HepG2 (cell line): ENCODE results near the gene CST3. TPM values are rescaled to one million over a fixed set of nuclear protein-coding genes. Genes with fewer than 3 reads are reported as not detected.

Experiments
- PRDM10 ChIP-seq: sonication (generic); formaldehyde crosslinking; IDR thresholded peaks from 2 replicates; pipeline ENCODE4 v1.4.0; 2020; ENCODE audit warnings: low read depth, missing genetic modification reagents
- ZKSCAN1 ChIP-seq: fragments of 150-350 bp; IDR thresholded peaks from 2 replicates; pipeline ENCODE4 v1.6.1; 2014; ENCODE audit warnings: low read length
- polyA plus RNA-seq, 8 experiments: library from polyadenylated mRNA; depleted of rRNA in 3 of 8; stranded (reverse) in 7 of 8; unstranded in 1 of 8; fragments of >200 nt; fragmentation: Illumina TruSeq in 4 of 8; extraction: Trizol in 4 of 8; gene quantifications; 2 replicates each; pipeline versions ENCODE4 v1.2.1 to v1.2.3, GENCODE V29; 2011 to 2016; ENCODE audit warnings: low read depth in 4 of 8, missing spikeins in 1 of 8, mixed read lengths in 1 of 8; ENCODE audit not compliant: insufficient read depth in 1 of 8
- total RNA-seq, 5 experiments: library from RNA; depleted of rRNA; stranded (reverse); fragments of >200 nt; fragmentation: Illumina TruSeq; extraction: Trizol; gene quantifications; 2 replicates each; pipeline ENCODE4 v1.2.3, GENCODE V29; 2016; ENCODE audit warnings: low read depth in 1 of 5
- TF ChIP-seq, protein P1 (sequence below): sonication (generic); formaldehyde crosslinking; IDR thresholded peaks from 2 replicates; pipeline ENCODE4 v1.4.0; 2020; ENCODE audit warnings: missing genetic modification reagents, mild to moderate bottlenecking, borderline replicate concordance

Gene CST3
- total and polyA plus RNA-seq, 2 of the 13 experiments (the other 11 are each of a cell fraction or from before 2014, with no cell fraction given), result 690 to 1,005 TPM

DNA sequence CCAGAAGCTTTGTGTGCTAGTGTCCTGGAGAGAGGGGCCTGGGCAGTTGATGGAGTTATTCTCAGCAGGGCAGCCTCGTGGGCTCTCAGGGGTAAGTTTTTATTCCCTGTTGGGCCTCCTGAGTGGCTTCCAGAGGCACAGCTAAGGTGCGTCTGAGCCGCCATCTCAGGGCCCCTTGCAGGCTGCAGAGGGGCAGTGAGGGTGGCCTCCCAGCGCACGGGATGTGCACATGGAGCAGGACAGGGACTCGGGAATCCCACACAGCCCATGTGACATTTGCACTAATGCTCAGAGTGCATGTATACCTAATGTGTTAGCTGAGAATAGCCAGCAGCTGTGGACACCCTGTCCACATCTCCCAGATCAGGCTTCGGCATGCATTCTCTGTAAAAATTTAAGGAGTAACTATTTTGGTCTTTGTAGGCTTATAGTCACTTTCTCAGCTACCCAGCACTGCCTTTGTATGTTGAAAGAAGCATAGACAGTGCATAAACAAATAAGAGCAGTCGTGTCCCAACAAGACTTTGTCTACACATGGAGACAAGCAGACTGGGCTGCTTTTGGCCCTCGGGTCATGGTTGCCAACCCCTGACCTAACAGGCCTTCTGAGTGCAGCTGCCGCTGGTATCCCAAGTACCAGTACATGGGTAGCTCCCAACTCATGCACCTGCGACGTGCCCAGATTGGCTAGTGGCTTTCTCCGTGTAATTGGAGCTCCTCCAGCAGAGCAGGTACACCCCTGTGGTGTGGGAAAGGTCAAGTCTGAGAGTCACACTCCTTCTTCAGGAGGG lies 50.8 kb downstream of the CST3 start (continued):
- TF ChIP-seq, protein P1, sequence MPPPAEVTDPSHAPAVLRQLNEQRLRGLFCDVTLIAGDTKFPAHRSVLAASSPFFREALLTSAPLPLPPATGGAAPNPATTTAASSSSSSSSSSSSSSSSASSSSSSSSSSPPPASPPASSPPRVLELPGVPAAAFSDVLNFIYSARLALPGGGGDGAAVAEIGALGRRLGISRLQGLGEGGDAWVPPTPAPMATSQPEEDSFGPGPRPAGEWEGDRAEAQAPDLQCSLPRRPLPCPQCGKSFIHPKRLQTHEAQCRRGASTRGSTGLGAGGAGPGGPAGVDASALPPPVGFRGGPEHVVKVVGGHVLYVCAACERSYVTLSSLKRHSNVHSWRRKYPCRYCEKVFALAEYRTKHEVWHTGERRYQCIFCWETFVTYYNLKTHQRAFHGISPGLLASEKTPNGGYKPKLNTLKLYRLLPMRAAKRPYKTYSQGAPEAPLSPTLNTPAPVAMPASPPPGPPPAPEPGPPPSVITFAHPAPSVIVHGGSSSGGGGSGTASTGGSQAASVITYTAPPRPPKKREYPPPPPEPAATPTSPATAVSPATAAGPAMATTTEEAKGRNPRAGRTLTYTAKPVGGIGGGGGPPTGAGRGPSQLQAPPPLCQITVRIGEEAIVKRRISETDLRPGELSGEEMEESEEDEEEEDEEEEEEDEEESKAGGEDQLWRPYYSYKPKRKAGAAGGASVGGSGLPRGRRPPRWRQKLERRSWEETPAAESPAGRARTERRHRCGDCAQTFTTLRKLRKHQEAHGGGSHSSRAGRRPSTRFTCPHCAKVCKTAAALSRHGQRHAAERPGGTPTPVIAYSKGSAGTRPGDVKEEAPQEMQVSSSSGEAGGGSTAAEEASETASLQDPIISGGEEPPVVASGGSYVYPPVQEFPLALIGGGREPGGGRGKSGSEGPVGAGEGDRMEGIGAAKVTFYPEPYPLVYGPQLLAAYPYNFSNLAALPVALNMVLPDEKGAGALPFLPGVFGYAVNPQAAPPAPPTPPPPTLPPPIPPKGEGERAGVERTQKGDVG (CRISPR knock-in tag), result no peak
- TF ChIP-seq ZKSCAN1, result no peak
- no peak for TF ChIP-seq PRDM10 (CRISPR knock-in tag)
